Measurements from ENCODE around the gene RBPMS2.

Gene RBPMS2

DNA sequence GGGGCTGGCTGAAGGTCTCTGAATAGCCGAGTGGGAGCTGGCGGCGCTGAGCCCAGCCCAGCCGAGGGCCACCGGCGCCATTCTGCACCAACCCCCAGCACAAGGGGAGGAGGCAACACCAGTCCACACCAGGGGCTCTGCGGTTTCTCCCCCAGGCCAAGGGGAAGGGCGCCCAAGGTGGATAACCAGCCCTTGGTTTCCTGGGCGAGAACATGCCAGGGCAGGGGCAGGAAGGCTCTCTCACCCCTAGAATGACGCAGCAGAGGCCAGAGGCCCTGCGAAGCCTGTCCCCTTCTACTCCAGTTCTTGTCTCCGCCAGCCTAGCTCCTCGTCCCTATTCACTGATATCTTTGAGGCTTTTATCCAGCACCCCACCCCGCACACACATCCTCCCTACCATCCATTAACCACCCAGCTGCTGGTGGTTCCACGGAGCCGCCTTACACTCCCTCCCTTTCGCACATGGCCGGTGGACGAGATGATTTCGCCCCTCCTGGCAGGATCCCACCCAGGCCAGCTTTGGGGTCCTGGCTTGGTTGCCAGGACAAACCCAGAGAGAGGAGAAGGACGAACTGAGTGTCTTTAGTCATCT is 1.3 kb downstream of the RBPMS2 start:
- H4K8ac ChIP-seq (ENCODE audit: low read length), result peak overlapping the region; percentile 82
- peaks cover 0 to 46% of the 10 kb centered on the region in 2 experiments for H3K27me3 ChIP-seq (ENCODE audit: control insufficient read depth in 1 of 2, insufficient read depth in 1 of 2, low read length in 2 of 2)
- no peak overlapping the region for H2BK5ac ChIP-seq (ENCODE audit: low read depth, low read length, poor library complexity, severe bottlenecking)
- H3K4me3 ChIP-seq (ENCODE audit: insufficient read depth in 1 of 2, low read depth in 1 of 2, low read length in 2 of 2), result no peak overlapping the region
- H3K18ac ChIP-seq (ENCODE audit: low read depth in 1 of 2, low read length in 2 of 2), result peak overlapping the region; percentile 45 to 97
- peak overlapping the region in 1 of 2 experiments; percentile 26 for H3K14ac ChIP-seq (ENCODE audit: low read length in 2 of 2)
- 13% methylated on average over 21 of the region's 21 CpGs for WGBS
- no peak overlapping the region for H3K27ac ChIP-seq (ENCODE audit: low read length, poor library complexity, severe bottlenecking)
- peak overlapping the region; percentile 75 for H2AFZ ChIP-seq (ENCODE audit: low read depth, low read length)
- H2AK5ac ChIP-seq (ENCODE audit: low read length, severe bottlenecking), result no peak overlapping the region
- peak overlapping the region in 1 of 2 experiments; percentile 70 for H2BK12ac ChIP-seq (ENCODE audit: low read length in 2 of 2)
- no peak overlapping the region for H3K9ac ChIP-seq (ENCODE audit: low read length)
- peak overlapping the region; percentile 92 for H3K4me2 ChIP-seq (ENCODE audit: low read length, poor library complexity, severe bottlenecking)
- H3K36me3 ChIP-seq (ENCODE audit: control insufficient read depth in 1 of 2, insufficient read depth in 2 of 2, low read depth in 1 of 2, low read length in 2 of 2), result no peaks in the 10 kb centered on the region
- peak; percentile 42 for DNase-seq
- no peak overlapping the region for H2BK120ac ChIP-seq (ENCODE audit: low read depth, low read length)
- peaks cover 21% of the 10 kb centered on the region for H3K4me1 ChIP-seq (ENCODE audit: control insufficient read depth, insufficient read depth, low read depth, low read length)
- H3K4ac ChIP-seq (ENCODE audit: low read depth in 1 of 2, low read length in 2 of 2), result peak overlapping the region; percentile 35 to 71
- no peaks in the 10 kb centered on the region for H3K9me3 ChIP-seq (ENCODE audit: control insufficient read depth, low read length)
- no peaks in the 10 kb centered on the region for H3K79me1 ChIP-seq (replicated peaks; ENCODE audit: low read length, poor library complexity, severe bottlenecking)
- H4K91ac ChIP-seq (ENCODE audit: low read length), result peak overlapping the region; percentile 78
- H2BK15ac ChIP-seq (ENCODE audit: low read depth, poor library complexity, severe bottlenecking), result no peak overlapping the region
- H3K23ac ChIP-seq (ENCODE audit: low read length in 2 of 2), result peak overlapping the region in 1 of 2 experiments; percentile 68

- Histone ChIP-seq H3K4ac (ENCODE audit: low read depth in 1 of 2, low read length in 2 of 2) (no peak overlapping the region), H3K18ac (ENCODE audit: low read depth in 1 of 2, low read length in 2 of 2) (peak overlapping the region in 1 of 2 experiments; percentile 45), H3K36me3 (ENCODE audit: control insufficient read depth in 1 of 2, insufficient read depth in 2 of 2, low read depth in 1 of 2, low read length in 2 of 2) (no peaks in the 10 kb centered on the region), H4K8ac (ENCODE audit: low read length) (no peak overlapping the region), H4K91ac (ENCODE audit: low read length) (peak overlapping the region; percentile 73), H2BK120ac (ENCODE audit: low read depth, low read length) (no peak overlapping the region), H3K23ac (ENCODE audit: low read length in 2 of 2) (peak overlapping the region in 1 of 2 experiments; percentile 34), H3K79me1 (replicated peaks; ENCODE audit: low read length, poor library complexity, severe bottlenecking) (no peaks in the 10 kb centered on the region), H2BK15ac (ENCODE audit: low read depth, poor library complexity, severe bottlenecking) (no peak overlapping the region), H3K4me2 (ENCODE audit: low read length, poor library complexity, severe bottlenecking) (no peak overlapping the region), H3K27me3 (ENCODE audit: control insufficient read depth in 1 of 2, insufficient read depth in 1 of 2, low read length in 2 of 2) (peaks cover 0 to 41% of the 10 kb centered on the region in 2 experiments), H3K4me3 (ENCODE audit: insufficient read depth in 1 of 2, low read depth in 1 of 2, low read length in 2 of 2) (no peak overlapping the region), H2AFZ (ENCODE audit: low read depth, low read length) (peak overlapping the region; percentile 75), H3K14ac (ENCODE audit: low read length in 2 of 2) (no peak overlapping the region), H2BK5ac (ENCODE audit: low read depth, low read length, poor library complexity, severe bottlenecking) (no peak overlapping the region), H3K27ac (ENCODE audit: low read length, poor library complexity, severe bottlenecking) (no peak overlapping the region), H3K4me1 (ENCODE audit: control insufficient read depth, insufficient read depth, low read depth, low read length) (peaks cover 21% of the 10 kb centered on the region), H3K9me3 (ENCODE audit: control insufficient read depth, low read length) (no peaks in the 10 kb centered on the region), H3K9ac (ENCODE audit: low read length) (no peak overlapping the region), H2AK5ac (ENCODE audit: low read length, severe bottlenecking) (no peak overlapping the region), H2BK12ac (ENCODE audit: low read length in 2 of 2) (peak overlapping the region in 1 of 2 experiments; percentile 6)
- 70% methylated on average over 2 of the region's 2 CpGs for WGBS
- no peak for DNase-seq
Measured at GRCh38 chr15:64773606-64774005, 1.8 kb downstream of the RBPMS2 start.

- H2BK12ac ChIP-seq (ENCODE audit: low read length in 2 of 2), result no peak overlapping the region
- H3K79me1 ChIP-seq (replicated peaks; ENCODE audit: low read length, poor library complexity, severe bottlenecking), result peaks cover under 1% of the 10 kb centered on the region
- H3K18ac ChIP-seq (ENCODE audit: low read depth in 1 of 2, low read length in 2 of 2), result no peak overlapping the region
- 86% methylated on average over 6 of the region's 6 CpGs for WGBS
- H3K14ac ChIP-seq (ENCODE audit: low read length in 2 of 2), result no peak overlapping the region
- H3K4ac ChIP-seq (ENCODE audit: low read depth in 1 of 2, low read length in 2 of 2), result no peak overlapping the region
- no peak overlapping the region for H3K4me2 ChIP-seq (ENCODE audit: low read length, poor library complexity, severe bottlenecking)
- H4K91ac ChIP-seq (ENCODE audit: low read length), result no peak overlapping the region
- H3K4me1 ChIP-seq (ENCODE audit: control insufficient read depth, insufficient read depth, low read depth, low read length), result peaks cover 21% of the 10 kb centered on the region
- no peak overlapping the region for H4K8ac ChIP-seq (ENCODE audit: low read length)
- H3K9ac ChIP-seq (ENCODE audit: low read length), result no peak overlapping the region
- no peaks in the 10 kb centered on the region for H3K9me3 ChIP-seq (ENCODE audit: control insufficient read depth, low read length)
- no peak overlapping the region for H3K23ac ChIP-seq (ENCODE audit: low read length in 2 of 2)
- no peaks in the 10 kb centered on the region for H3K36me3 ChIP-seq (ENCODE audit: control insufficient read depth in 1 of 2, insufficient read depth in 2 of 2, low read depth in 1 of 2, low read length in 2 of 2)
- no peak for DNase-seq
- no peak overlapping the region for H2AFZ ChIP-seq (ENCODE audit: low read depth, low read length)
- no peak overlapping the region for H3K27ac ChIP-seq (ENCODE audit: low read length, poor library complexity, severe bottlenecking)
- H2BK5ac ChIP-seq (ENCODE audit: low read depth, low read length, poor library complexity, severe bottlenecking), result no peak overlapping the region
- H2BK15ac ChIP-seq (ENCODE audit: low read depth, poor library complexity, severe bottlenecking), result no peak overlapping the region
- no peak overlapping the region for H2BK120ac ChIP-seq (ENCODE audit: low read depth, low read length)
- no peak overlapping the region for H3K4me3 ChIP-seq (ENCODE audit: insufficient read depth in 1 of 2, low read depth in 1 of 2, low read length in 2 of 2)
- peaks cover 0 to 38% of the 10 kb centered on the region in 2 experiments for H3K27me3 ChIP-seq (ENCODE audit: control insufficient read depth in 1 of 2, insufficient read depth in 1 of 2, low read length in 2 of 2)
- no peak overlapping the region for H2AK5ac ChIP-seq (ENCODE audit: low read length, severe bottlenecking)
Measured at GRCh38 chr15:64772964-64773363, 2.4 kb downstream of the RBPMS2 start.

DNA sequence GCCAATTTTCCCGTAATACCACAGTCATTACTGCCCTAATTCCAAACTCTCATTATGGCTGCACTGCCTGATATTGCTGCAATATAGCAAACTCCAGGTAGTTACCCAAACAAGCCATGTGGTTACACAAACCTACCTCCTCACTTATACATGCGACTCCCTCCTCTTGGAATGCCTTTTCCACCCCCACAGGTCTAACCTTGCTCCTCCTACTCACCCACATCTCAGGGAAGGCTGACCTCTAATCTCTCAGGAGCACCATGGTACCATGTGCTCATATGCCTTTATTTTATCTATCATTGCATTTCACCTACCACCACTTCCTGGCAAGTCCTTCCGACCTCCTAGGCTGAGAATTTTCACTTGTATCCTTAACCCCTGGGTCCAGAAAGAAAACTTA is 2.9 kb downstream of the RBPMS2 start:
- Histone ChIP-seq H3K4me3 (ENCODE audit: insufficient read depth in 1 of 2, low read depth in 1 of 2, low read length in 2 of 2) (no peak overlapping the region), H3K4me2 (ENCODE audit: low read length, poor library complexity, severe bottlenecking) (no peak overlapping the region), H3K9me3 (ENCODE audit: control insufficient read depth, low read length) (no peaks in the 10 kb centered on the region), H2AFZ (ENCODE audit: low read depth, low read length) (no peak overlapping the region), H3K79me1 (replicated peaks; ENCODE audit: low read length, poor library complexity, severe bottlenecking) (peaks cover 2% of the 10 kb centered on the region), H3K14ac (ENCODE audit: low read length in 2 of 2) (no peak overlapping the region), H3K36me3 (ENCODE audit: control insufficient read depth in 1 of 2, insufficient read depth in 2 of 2, low read depth in 1 of 2, low read length in 2 of 2) (no peaks in the 10 kb centered on the region), H3K4me1 (ENCODE audit: control insufficient read depth, insufficient read depth, low read depth, low read length) (peaks cover 21% of the 10 kb centered on the region), H2BK15ac (ENCODE audit: low read depth, poor library complexity, severe bottlenecking) (no peak overlapping the region), H3K18ac (ENCODE audit: low read depth in 1 of 2, low read length in 2 of 2) (no peak overlapping the region), H4K91ac (ENCODE audit: low read length) (no peak overlapping the region), H3K23ac (ENCODE audit: low read length in 2 of 2) (no peak overlapping the region), H2BK12ac (ENCODE audit: low read length in 2 of 2) (no peak overlapping the region), H3K27me3 (ENCODE audit: control insufficient read depth in 1 of 2, insufficient read depth in 1 of 2, low read length in 2 of 2) (peaks cover 0 to 38% of the 10 kb centered on the region in 2 experiments), H3K27ac (ENCODE audit: low read length, poor library complexity, severe bottlenecking) (no peak overlapping the region), H4K8ac (ENCODE audit: low read length) (no peak overlapping the region), H2AK5ac (ENCODE audit: low read length, severe bottlenecking) (no peak overlapping the region), H3K9ac (ENCODE audit: low read length) (no peak overlapping the region), H2BK5ac (ENCODE audit: low read depth, low read length, poor library complexity, severe bottlenecking) (no peak overlapping the region), H3K4ac (ENCODE audit: low read depth in 1 of 2, low read length in 2 of 2) (no peak overlapping the region), H2BK120ac (ENCODE audit: low read depth, low read length) (no peak overlapping the region)
- WGBS, result 75% methylated on average over 3 of the region's 3 CpGs
- no peak for DNase-seq

Measured in mesenchymal stem cell (in vitro differentiated cells and primary cell).